GM12873 (cell line): ENCODE measurements around the gene C10orf105.

Source experiments
- TF ChIP-seq, protein P1 (sequence below): IDR thresholded peaks from 2 replicates; pipeline ENCODE4 v1.5.1; 2012; ENCODE audit warnings: low read depth, mild to moderate bottlenecking, moderate library complexity, low read length, control low read depth; ENCODE audit not compliant: insufficient read depth; ENCODE audit errors: missing control alignments

The C10orf105 gene

DNA sequence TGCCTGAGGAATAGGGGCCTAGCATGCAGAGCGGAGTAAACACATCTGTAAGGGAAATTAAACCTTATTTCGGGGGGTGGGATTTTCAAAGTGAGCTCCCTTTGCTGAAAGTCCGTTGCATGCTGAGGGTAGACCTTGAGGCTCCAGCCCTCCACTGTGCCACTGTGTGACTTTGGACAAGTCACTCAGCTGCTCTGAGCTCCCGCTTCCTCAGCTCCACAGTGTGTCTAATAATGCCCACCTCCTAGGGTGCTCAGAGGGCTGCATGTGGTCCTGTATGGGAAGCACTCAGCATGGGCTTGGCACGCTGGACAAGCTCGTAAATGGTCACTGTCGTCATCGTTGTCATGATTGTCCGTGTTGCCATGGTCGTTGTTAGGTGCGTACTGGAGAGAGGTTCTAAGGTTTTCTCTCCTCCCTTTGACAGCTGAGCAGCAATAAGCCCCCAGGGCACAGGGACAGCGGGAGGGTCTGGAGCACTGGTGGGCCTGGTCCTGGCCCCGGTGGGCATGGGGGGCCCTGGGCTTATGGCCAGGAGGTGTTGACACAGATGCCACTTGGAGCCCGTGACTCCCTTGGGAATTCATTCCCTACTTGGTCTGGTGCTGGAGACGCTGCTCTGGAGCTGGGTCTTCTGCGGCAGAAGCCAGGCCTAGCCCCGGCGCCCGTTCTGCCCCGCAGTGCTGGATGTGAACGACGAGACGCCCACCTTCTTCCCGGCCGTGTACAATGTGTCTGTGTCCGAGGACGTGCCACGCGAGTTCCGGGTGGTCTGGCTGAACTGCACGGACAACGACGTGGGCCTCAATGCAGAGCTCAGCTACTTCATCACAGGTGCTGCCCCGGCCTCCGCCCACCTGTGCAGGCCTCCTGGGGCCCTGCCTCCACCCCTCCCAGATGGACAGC, 13.1 kb downstream of the C10orf105 start:
- TF ChIP-seq, protein P1, sequence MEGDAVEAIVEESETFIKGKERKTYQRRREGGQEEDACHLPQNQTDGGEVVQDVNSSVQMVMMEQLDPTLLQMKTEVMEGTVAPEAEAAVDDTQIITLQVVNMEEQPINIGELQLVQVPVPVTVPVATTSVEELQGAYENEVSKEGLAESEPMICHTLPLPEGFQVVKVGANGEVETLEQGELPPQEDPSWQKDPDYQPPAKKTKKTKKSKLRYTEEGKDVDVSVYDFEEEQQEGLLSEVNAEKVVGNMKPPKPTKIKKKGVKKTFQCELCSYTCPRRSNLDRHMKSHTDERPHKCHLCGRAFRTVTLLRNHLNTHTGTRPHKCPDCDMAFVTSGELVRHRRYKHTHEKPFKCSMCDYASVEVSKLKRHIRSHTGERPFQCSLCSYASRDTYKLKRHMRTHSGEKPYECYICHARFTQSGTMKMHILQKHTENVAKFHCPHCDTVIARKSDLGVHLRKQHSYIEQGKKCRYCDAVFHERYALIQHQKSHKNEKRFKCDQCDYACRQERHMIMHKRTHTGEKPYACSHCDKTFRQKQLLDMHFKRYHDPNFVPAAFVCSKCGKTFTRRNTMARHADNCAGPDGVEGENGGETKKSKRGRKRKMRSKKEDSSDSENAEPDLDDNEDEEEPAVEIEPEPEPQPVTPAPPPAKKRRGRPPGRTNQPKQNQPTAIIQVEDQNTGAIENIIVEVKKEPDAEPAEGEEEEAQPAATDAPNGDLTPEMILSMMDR = no peak

- TF ChIP-seq, protein P1 = no peak
Measured at GRCh38 chr10:71705582-71705981, 14.0 kb downstream of the C10orf105 start.

GRCh38 chr10:71704816-71705215, 14.8 kb downstream of the C10orf105 start:
- TF ChIP-seq, protein P1 = no peak

DNA sequence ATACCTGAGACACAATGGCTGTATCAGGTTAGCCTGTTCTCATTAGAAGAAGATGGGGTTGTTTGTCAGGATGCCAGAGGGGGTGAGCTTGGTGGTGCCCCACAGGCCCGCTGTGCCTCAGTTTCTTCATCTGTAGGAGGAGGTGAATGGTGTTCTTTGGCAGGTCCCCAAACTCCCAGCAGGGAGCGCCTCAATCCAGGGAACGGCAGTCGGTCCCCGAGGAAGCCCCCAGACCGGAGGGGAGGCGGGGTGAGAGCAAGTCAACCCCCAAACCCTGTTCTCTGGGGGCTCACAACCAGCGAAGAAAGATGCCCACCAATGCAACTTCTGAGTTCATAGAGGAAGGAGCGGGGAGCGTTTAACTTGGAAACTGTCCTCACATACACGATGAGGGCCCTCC, 16.0 kb downstream of the C10orf105 start:
- TF ChIP-seq, protein P1 = no peak

DNA sequence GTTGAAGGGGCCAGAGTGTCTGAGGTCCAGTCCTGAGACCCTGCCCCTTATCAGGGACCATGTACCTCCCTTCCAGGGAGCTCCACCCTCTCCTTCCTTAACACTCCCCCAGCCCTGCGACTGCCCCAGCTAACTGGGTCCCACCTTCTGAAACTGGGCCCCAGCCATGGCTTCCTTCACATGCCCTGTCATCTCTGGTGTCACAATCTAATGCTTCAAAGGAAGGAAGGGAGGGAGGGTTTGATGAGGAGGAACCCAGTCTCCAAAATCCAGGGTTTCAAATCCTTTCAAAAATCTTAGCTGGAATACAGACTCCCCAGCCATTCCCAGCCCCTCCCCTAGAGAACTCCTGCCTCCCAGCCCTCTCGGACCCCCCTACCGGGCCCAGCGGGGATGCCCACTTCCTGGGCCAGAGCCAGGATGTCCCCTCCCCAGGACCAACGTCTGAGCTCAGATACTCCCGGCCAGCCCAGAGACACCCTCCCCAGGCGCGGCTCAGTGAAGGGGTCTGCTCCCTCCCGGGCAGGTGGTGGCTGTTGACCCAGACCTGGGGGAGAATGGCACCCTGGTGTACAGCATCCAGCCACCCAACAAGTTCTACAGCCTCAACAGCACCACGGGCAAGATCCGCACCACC, 18.0 kb downstream of the C10orf105 start:
- TF ChIP-seq, protein P1 = no peak

DNA sequence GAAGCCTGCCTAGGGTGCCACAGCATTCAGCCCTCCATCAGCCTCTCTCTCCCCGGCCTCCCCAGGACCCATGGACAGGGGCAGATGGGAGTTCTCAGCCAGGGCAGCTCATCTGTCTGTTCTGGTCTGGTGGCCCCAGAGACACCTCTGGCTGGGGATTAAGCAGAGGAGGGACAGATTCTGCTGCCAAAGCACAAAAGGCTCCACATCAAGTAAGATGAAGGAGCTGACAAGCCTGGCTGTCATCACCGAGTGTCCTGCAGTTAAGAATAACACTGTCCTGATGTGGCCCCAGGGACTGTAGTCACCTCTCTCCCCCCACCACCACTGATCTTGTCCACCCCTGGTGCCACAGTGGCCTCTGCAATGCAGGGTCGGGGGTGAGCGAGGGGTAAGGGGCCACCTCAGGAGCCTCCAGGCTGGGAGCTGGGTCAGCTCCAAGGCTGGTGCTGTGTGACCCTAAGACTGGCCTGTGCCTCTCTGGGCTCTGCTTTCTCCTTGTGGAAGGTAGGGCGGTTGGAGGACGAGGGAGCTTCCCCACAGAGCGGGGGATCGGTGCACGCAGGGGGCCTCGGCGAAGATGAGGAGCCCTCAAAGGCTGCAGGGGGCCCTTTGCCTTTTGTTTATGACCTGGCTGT, 18.7 kb downstream of the C10orf105 start:
- TF ChIP-seq, protein P1 = no peak

- TF ChIP-seq, protein P1 = no peak
Measured at GRCh38 chr10:71698737-71699136, 20.8 kb downstream of the C10orf105 start.
